ENCODE measurements around the gene PAK1.

Gene PAK1

DNA sequence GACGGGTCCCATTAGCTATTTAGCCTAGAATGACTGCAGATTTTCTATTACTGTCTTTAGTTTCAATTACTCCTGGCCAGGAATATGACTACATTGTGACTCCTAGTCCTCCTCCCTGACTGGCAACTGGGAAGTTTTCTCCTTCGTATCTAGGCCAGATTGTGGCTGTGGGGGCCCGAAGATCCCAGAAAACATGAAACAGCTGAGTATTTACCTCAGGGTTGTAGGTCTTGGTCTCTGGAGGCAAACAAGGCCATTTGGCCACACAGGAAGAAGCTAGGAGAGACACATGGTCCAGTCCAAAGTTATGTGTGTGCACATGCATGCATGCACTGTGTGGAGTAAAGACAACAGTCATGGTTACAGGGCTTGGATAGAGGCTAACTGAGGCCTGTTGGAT is 162.2 kb downstream of the PAK1 start:
- CTCF ChIA-PET = interaction anchor here (1.0 kb wide), 1 partner anchor 237 kb away, joined by 3 read pairs; no protein-coding TSS in a partner anchor
- no peak for TF ChIP-seq CTCF (IDR thresholded peaks at IDR 0.05; ENCODE audit: insufficient read depth, low read length, missing control alignments)
- POLR2A ChIA-PET = no interaction called here
- H3K4me3 ChIP-seq (ENCODE audit: low read depth, low read length) = no peak overlapping the region
- no peak for DNase-seq (ENCODE audit: low read depth, low spot score)

DNA sequence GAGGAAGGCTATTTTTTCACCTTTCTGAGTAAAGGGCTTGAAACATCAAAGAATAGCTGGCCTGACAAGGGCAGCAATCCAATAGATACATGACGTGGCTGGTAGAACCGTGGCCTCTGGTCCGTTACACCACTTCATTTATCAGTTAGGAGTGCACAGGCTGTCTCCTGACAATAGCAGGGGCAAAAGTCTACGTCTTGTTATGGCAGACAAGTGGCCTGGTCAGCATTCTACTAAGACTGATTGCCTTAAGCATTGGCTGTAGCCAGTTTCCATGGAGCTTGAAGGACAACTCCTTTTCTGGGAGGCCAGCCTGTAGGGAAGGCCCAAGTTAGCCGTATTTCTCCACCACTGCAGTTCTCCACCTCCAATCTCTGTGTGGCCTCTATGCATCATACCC is 163.2 kb downstream of the PAK1 start:
- no peak for TF ChIP-seq CTCF (IDR thresholded peaks at IDR 0.05; ENCODE audit: insufficient read depth, low read length, missing control alignments)
- no peak for DNase-seq (ENCODE audit: low read depth, low spot score)
- no peak overlapping the region for H3K4me3 ChIP-seq (ENCODE audit: low read depth, low read length)
- ChIA-PET POLR2A (no interaction called here), CTCF (interaction anchor here (0.9 kb wide), 1 partner anchor 15 kb away, joined by 3 read pairs; no protein-coding TSS in a partner anchor)

DNA sequence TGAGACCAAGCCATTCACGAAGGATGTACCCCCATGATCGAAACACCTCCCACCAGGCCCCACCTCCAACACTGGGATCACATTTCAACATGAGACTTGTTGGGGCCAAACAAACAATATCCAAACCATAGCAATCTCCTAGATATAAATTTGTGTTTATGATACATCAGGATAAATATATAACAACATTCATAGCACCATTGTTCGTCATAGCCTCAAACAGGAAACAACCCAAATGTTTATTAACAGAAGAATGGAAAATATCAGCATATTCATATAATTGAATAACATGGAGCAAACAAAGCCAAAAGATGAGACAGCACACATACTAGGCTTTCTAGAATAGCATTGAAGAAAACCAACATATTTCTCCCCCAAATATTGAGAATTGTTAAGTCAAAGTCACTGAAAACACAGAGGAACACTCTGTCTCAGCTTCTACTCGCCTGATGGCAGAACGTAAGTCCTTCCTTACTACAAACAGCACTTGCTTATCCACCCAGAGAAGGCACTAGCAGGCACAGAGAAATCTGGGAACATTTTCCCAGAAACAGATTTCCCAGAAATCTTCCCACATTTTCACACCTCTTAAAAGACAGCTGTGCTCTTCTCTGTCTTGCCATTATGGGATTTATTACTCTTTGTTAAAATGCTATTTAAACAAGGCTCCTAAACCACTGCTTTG is 164.4 kb downstream of the PAK1 start:
- DNase-seq (ENCODE audit: low read depth, low spot score) = no peak
- TF ChIP-seq CTCF (IDR thresholded peaks at IDR 0.05; ENCODE audit: insufficient read depth, low read length, missing control alignments) = no peak
- CTCF ChIA-PET = no interaction called here
- POLR2A ChIA-PET = no interaction called here
- H3K4me3 ChIP-seq (ENCODE audit: low read depth, low read length) = no peak overlapping the region

GRCh38 chr11:77308838-77309237 is 165.1 kb downstream of the PAK1 start:
- CTCF ChIA-PET = no interaction called here
- TF ChIP-seq CTCF (IDR thresholded peaks at IDR 0.05; ENCODE audit: insufficient read depth, low read length, missing control alignments) = no peak
- no peak overlapping the region for H3K4me3 ChIP-seq (ENCODE audit: low read depth, low read length)
- POLR2A ChIA-PET = no interaction called here
- DNase-seq (ENCODE audit: low read depth, low spot score) = no peak

GRCh38 chr11:77303328-77303727 is 170.6 kb downstream of the PAK1 start:
- H3K4me3 ChIP-seq (ENCODE audit: low read depth, low read length) = no peak overlapping the region
- ChIA-PET POLR2A (no interaction called here), CTCF (interaction anchor here (1.2 kb wide), 1 partner anchor 245 kb away, joined by 3 read pairs; no protein-coding TSS in a partner anchor)
- TF ChIP-seq CTCF (IDR thresholded peaks at IDR 0.05; ENCODE audit: insufficient read depth, low read length, missing control alignments) = no peak
- DNase-seq (ENCODE audit: low read depth, low spot score) = no peak

GRCh38 chr11:77302752-77303151 is 171.1 kb downstream of the PAK1 start:
- no peak for DNase-seq (ENCODE audit: low read depth, low spot score)
- POLR2A ChIA-PET = no interaction called here
- CTCF ChIA-PET = no interaction called here
- no peak for TF ChIP-seq CTCF (IDR thresholded peaks at IDR 0.05; ENCODE audit: insufficient read depth, low read length, missing control alignments)
- no peak overlapping the region for H3K4me3 ChIP-seq (ENCODE audit: low read depth, low read length)

All from AG04449 (cell line).